Lung (tissue), 12 donors: Measurements from ENCODE around the gene NOC4L. TPM values are rescaled to one million over a fixed set of nuclear protein-coding genes. Genes with fewer than 3 reads are reported as not detected.

Experiments
- ATAC-seq: fragments of 200-7000 bp; cut with Tn5 transposase; one replicate; pipeline ENCODE4 v1.9.1; 2020; ENCODE audit warnings: moderate number of reproducible peaks; ENCODE audit not compliant: insufficient read depth, low FRiP score
- DNase-seq, 3 donors: peaks; one replicate each; pipeline ENCODE4 v3.0.0-alpha.2; 2013 to 2017
- H3K27ac ChIP-seq, 2 donors: one replicate each; pipeline ENCODE4 v1.5.1; 2013; ENCODE audit warnings: mild to moderate bottlenecking in 2 of 2, moderate library complexity in 2 of 2, control low read depth in 1 of 2, inconsistent platforms in 1 of 2, low read depth in 1 of 2, low read length in 1 of 2
- H3K27me3 ChIP-seq, 3 donors: one replicate each; pipeline ENCODE4 v1.5.1; 2013; ENCODE audit warnings: low read length in 2 of 3; ENCODE audit not compliant: control insufficient read depth in 3 of 3, insufficient read depth in 3 of 3
- H3K36me3 ChIP-seq, 4 donors: one replicate each; pipeline ENCODE4 v1.5.1; 2013; ENCODE audit warnings: low read length in 4 of 4, mild to moderate bottlenecking in 1 of 4, moderate library complexity in 1 of 4; ENCODE audit not compliant: control insufficient read depth in 4 of 4, insufficient read depth in 4 of 4
- H3K4me1 ChIP-seq, 5 donors: one replicate each; pipeline ENCODE4 v1.5.1; 2013; ENCODE audit warnings: low read length in 5 of 5, mild to moderate bottlenecking in 2 of 5, moderate library complexity in 1 of 5; ENCODE audit not compliant: control insufficient read depth in 5 of 5, insufficient read depth in 5 of 5
- H3K4me3 ChIP-seq: one replicate; pipeline ENCODE4 v1.5.1; 2013; ENCODE audit warnings: mild to moderate bottlenecking, control low read depth, moderate library complexity
- H3K9ac ChIP-seq, 2 donors: one replicate each; pipeline ENCODE4 v1.5.1; 2013; ENCODE audit warnings: low read length in 2 of 2, control low read depth in 1 of 2; ENCODE audit not compliant: insufficient read depth in 1 of 2
- H3K9me3 ChIP-seq, 4 donors: one replicate each; pipeline ENCODE4 v1.5.1; 2013; ENCODE audit warnings: low read length in 3 of 4, mild to moderate bottlenecking in 1 of 4, moderate library complexity in 1 of 4; ENCODE audit not compliant: control insufficient read depth in 4 of 4, insufficient read depth in 3 of 4
- WGBS, 2 donors: extraction: QIAGEN DNeasy Blood & Tissue Kit; methylation state at CpG; one replicate each; pipeline ENCODE4 v1.1.7; 2013; 5-methylcytosine and 5-hydroxymethylcytosine counted together
- polyA plus RNA-seq, 2 donors: library from polyadenylated mRNA; stranded (reverse); fragments of 200-250 nt; gene quantifications; one replicate each; pipeline ENCODE4 v1.2.1, GENCODE V29; 2013
- total RNA-seq, 2 donors: library from RNA; depleted of rRNA in 1 of 2; stranded (reverse); fragments of >200 nt in 1 of 2; gene quantifications; one replicate each; pipeline ENCODE4 v1.2.1, GENCODE V29; 2014 to 2021
- TF ChIP-seq, protein P1 (sequence below): IDR thresholded peaks from 2 replicates; pipeline ENCODE4 v1.5.1; 2012; ENCODE audit warnings: mild to moderate bottlenecking; ENCODE audit errors: control extremely low read depth, extremely low read depth
- donor health status: control.
- donor health status: control.
- donor health status: Bipolar disorder and iron deficiency.
- donor health status: healthy.
- donor health status: DM: yes; HTN: yes; CAD: no.

NOC4L gene
- total and polyA plus RNA-seq, 4 donors: 6.3 to 27.8 (median 25.9) TPM

DNA sequence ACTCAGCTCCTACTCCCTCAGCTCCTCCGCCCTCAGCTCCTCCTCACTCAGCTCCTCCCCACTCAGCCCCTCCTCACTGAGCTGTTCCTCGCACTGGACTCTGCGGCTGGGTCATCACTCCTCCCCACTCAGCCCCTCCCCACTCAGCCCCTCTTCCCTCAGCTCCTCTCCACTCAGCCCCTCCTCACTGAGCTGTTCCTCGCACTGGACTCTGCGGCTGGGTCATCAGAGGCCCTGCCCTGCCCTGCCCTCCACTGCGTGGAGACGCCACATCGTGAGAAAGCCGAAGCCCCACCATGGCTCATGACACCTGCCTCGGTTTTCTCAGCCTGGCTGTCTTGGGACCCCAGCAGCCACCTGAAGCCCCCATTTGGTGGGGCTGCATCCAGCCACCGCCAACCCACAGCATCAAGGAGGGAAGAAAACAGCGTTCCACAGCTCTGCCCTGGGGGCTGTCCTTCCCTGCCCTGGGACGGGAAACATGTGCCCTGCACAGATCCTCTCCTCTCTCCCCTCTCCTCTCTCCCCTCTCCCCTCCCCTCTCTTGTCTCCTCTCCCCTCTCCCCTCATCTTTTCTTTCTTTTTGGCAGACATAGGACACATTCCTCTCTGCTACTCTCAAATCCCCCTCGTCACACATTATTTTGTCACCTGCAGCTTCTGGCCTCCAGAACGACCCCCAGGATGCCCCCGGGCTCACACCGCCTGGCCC is 17.7 kb downstream of the NOC4L start:
- H3K27ac ChIP-seq: no peak overlapping the region
- no peak overlapping the region for H3K4me3 ChIP-seq
- H3K9ac ChIP-seq: no peak overlapping the region
- TF ChIP-seq, protein P1, sequence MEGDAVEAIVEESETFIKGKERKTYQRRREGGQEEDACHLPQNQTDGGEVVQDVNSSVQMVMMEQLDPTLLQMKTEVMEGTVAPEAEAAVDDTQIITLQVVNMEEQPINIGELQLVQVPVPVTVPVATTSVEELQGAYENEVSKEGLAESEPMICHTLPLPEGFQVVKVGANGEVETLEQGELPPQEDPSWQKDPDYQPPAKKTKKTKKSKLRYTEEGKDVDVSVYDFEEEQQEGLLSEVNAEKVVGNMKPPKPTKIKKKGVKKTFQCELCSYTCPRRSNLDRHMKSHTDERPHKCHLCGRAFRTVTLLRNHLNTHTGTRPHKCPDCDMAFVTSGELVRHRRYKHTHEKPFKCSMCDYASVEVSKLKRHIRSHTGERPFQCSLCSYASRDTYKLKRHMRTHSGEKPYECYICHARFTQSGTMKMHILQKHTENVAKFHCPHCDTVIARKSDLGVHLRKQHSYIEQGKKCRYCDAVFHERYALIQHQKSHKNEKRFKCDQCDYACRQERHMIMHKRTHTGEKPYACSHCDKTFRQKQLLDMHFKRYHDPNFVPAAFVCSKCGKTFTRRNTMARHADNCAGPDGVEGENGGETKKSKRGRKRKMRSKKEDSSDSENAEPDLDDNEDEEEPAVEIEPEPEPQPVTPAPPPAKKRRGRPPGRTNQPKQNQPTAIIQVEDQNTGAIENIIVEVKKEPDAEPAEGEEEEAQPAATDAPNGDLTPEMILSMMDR: no peak
- H3K4me1 ChIP-seq: peaks cover 0 to 14% (median 3%) of the 10 kb centered on the region in 5 donors
- DNase-seq (peak in 1 of 3 donors; percentile 34), ATAC-seq (no peak)
- H3K27me3 ChIP-seq: peaks cover 0 to 13% (median 12%) of the 10 kb centered on the region in 3 donors
- H3K9me3 ChIP-seq: peaks cover 0 to 7% (median 3%) of the 10 kb centered on the region in 4 donors
- peaks cover 0 to 14% (median 9%) of the 10 kb centered on the region in 4 donors for H3K36me3 ChIP-seq
- WGBS, 2 donors: 54 to 56% methylated on average over 16 to 17 of the region's 17 CpGs

DNA sequence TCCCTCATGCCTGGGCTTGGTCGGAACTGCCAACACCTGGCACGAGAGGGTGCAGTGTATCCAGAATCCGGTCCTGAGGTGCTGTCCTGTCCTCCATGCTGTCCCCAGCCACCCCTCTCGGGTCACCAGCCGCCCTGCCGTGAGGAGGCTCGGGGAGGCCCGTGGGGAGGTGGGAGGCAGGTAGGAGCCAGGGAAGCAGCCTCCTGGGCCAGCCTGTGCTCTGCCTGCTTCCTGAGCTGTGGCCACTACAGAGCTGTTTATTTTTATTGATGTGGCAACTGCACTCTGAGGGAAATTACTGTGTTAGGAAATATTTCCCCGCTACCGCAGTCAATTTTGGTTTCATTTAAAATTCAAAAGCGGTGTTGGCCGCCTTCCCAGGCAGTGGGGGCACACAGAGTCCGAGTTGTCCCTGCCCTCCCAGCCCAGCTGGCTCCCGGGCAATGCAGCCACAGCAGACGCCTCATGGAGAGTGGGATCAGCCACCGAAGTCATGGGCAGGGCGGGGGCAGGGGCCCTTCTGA is 18.3 kb downstream of the NOC4L start:
- Histone ChIP-seq H3K9me3 (peaks cover 0 to 6% (median 3%) of the 10 kb centered on the region in 4 donors), H3K27me3 (peaks cover 0 to 12% (median 11%) of the 10 kb centered on the region in 3 donors), H3K4me3 (no peak overlapping the region), H3K27ac (no peak overlapping the region), H3K4me1 (peaks cover 0 to 10% (median 3%) of the 10 kb centered on the region in 5 donors), H3K9ac (no peak overlapping the region), H3K36me3 (peaks cover 0 to 8% (median 6%) of the 10 kb centered on the region in 4 donors)
- TF ChIP-seq, protein P1: no peak
- 11 to 16% methylated on average over 17 of the region's 17 CpGs for WGBS, 2 donors
- DNase-seq: peak; percentile 81 to 85 (median 82)
- peak; percentile 34 for ATAC-seq

DNA sequence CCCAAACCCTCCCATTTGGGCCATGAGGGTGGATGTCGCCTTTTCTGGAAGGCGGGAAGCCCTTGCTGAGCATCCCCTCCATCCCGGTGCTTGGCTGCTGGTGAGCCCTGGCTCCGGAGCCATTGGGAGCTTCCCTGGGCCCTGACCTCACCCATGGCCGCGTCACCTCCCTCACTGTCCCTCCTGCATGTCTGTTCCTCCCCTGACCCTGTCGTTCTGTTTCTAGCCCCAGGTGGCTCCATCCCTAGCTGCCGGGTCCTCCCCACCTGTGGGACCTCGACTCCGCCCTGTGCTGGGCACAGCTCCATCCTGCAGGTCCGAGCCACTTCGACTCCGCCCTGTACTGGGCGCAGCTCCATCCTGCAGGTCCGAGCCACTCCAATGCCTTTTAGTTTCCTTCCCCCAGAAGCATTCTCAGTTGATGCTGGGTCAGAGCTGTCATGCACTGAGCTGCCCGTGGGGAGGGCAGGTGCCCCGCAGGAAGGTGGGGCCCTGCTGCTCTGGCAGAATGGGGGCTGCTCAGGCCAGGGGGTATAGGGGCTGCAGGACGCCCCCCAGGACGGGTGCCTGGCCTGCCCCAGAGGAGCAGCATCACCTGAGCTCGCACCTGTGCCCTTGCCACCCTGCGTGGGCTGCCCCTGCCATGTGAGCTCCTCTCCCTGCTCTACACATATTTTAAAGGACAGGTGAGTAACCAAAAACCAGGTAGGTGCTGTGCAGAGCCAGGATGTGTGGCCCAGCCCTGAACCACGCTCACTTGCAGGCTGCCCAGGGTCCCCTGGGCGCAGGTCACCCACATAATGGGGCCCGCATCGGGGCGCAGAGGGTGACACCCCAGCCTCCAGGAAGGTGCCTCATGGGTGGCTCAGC is 19.0 kb downstream of the NOC4L start:
- 52 to 58% methylated on average over 25 to 26 of the region's 26 CpGs for WGBS, 2 donors
- ATAC-seq (no peak), DNase-seq (no peak)
- H3K9me3 ChIP-seq: peaks cover 0 to 2% (median 0%) of the 10 kb centered on the region in 4 donors
- no peak overlapping the region for H3K9ac ChIP-seq
- H3K27ac ChIP-seq: no peak overlapping the region
- TF ChIP-seq, protein P1: no peak
- peaks cover 0 to 9% (median 3%) of the 10 kb centered on the region in 5 donors for H3K4me1 ChIP-seq
- peaks cover 0 to 12% (median 11%) of the 10 kb centered on the region in 3 donors for H3K27me3 ChIP-seq
- H3K4me3 ChIP-seq: no peak overlapping the region
- H3K36me3 ChIP-seq: peaks cover 0 to under 1% (median under 1%) of the 10 kb centered on the region in 4 donors
